GM19238 (cell line): ENCODE measurements around the gene RGS11.
"Not testable (repeated sequence)": the region's sequence is repeated elsewhere in the genome, so short reads cannot be mapped to it uniquely, and the experiment has no call there.

Source experiments
- DNase-seq: peaks from one replicate; pipeline ENCODE4 v3.0.0; 2011; ENCODE audit warnings: low spot score; ENCODE audit not compliant: insufficient read length

Gene RGS11

DNA sequence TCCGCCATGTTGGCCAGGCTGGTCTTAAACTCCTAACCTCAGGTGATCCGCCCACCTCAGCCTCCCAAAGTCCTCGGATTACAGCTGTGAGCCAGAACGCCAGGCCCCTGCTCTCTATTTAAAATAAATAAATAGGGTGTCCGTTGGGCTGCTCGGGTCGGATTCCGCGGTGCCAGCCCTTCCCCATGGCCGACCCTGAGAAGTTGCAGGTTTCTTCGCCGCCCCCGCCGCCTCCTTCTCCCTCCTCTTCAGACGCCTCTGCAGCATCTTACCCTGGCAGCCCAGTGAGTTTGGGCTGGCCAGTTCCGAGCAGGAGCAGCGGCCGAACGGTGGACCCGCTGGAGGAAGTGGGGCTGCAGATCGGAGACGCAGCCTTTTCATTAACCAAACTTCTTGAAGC lies 44.8 kb downstream of the RGS11 start:
- no peak for DNase-seq

DNA sequence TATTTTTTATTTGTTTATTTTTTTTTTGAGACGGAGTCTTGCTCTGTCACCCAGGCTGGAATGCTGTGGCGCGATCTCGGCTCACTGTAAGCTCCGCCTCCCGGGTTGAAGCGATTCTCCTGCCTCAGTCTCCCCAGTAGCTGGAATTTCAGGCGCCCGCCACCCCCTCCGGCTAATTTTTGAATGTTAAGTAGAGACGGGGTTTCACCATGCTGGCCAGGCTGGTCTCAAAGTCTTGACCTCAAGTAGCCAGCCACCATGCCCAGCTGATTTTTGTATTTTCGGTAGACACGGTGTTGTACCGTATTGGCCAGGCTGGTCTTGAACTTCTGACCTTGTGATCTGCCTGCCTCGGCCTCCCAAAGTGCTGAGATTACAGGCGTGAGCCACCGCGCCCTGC lies 45.4 kb downstream of the RGS11 start:
- not testable (repeated sequence) for DNase-seq

DNA sequence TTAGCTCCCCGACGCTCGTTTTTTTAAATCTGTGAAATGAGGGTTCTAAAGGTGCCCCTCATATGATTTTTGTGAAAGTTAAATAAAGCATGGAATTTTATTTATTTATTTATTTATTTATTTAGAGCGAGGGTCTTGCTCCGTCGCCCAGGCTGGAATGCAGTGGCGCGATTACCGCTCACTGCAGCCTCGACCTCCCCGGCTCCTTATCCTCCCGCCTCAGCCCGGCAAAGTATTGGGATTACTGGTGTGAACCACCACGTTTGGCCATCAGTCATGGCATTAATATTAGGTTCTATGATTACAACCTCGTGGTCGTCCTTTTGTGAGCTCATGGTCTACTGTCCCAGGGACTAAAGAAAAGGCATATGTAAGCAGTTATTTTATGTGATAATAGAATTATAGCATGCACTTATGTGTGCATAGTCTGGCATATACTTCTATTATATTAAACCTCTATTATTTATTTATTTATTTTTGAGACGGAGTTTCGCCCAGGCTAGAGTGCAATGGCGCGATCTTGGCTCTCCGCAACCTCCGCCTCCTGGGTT lies 45.9 kb downstream of the RGS11 start:
- DNase-seq = no peak

DNA sequence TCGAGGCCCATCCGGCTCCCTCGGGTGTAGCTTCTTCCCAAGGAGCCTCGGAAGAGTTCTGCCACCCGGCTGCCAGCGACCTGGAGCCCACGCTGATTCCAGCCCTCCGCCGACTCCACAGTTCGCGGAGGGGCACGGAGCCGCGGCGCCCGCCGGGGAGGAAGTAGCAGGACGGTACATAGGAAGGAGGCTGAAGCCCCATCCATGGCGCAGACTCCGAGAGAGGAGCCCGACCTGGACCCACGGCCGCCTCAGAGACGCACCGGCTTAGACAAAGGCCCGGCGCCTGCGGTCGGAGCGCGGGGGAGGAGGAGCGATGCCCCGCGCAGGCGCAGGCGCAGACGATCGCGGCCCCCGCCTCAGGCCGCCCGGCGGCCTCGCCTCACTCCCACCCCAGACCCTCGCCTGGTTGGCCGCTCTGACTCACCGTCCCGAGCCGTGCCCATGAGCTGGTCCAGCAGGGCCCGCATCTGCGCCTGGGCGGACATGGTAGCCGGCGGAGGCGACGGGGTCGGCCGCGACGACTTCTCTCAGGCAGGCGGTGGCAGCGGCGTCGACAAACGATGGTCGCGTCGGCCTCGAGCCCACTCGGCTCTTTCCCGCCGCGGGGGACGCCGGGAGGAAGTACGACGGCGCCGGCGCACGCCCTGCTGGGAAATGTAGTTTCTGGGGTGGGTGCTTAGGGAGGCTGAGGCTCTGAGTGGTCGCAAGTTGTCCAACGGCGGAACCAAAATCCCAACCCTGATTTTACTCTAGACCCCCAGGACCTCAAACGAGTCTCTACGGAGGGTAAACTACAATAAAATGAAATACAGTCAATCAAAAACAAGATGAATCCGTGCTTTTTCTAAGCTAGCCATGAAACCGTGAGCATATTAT lies 46.7 kb downstream of the RGS11 start, which contains the start of gene LUC7L:
Gene LUC7L (minus strand): TSS at position 598 of the 879 bp plus-strand sequence. CDS start 110 bp downstream, at position 488.
- peak; percentile 90 for DNase-seq

DNA sequence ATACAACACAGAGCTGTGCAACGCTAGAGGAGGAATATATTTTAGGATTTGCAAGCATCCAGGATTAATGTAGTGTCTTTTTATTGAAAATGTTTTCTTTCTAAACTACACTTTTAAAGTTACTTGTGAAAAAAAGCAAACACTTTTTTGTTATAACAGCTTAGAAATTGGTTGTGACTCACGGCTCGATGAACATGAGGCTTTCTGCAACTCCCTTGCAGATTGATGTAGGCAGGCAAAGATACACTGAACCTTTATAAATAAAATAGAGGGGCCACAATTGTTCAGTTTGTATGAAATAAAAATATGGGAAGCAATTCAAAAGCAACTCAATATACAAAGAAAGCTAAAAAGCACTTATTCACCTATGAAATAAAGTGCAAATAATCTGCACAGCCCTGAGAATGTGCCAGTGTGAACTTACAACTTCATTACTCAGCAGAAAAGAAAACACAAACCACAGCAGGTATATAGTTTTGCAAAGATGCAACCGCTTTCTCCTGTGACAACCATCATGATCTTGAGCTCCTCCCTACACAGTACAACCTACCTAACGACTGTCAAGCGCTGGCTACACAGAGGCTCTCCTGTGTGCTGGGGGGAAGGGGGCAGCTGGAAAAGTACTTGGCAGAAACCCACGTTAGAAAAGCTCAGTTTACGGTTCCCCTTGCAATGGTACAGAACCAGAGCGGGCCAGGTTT lies 47.4 kb downstream of the RGS11 start:
- no peak for DNase-seq

DNA sequence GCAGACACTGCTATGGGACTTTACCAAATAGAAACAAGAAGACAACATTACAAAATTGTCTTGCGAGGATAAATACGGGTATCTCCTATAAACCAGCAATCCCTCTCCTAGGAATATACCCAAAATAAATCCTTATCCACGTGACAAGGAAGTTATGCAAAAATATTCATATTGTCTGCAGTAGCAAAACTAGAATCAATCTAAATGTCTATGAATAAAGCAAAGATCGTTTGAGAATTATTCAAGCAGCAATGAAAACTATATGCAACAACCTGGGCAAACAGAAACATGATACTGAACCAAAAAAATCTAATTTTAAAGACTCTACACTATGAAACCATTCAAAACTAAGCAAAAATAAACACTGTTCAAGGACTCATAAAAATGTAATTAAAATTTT lies 55.7 kb downstream of the RGS11 start:
- no peak for DNase-seq
